GM13976 (cell line): Measurements from ENCODE around the gene PLEKHO1.

ENCODE experiments used
- DNase-seq: peaks from one replicate; pipeline ENCODE4 v3.0.0; 2012; ENCODE audit warnings: low spot score
- CTCF ChIP-seq: IDR thresholded peaks from 2 replicates; pipeline ENCODE4 v1.5.1; 2012; ENCODE audit warnings: borderline replicate concordance, mild to moderate bottlenecking; ENCODE audit not compliant: insufficient read depth; ENCODE audit errors: extremely low read depth, missing control alignments, control extremely low read depth
- in situ Hi-C: fragments of 300-500 bp; cut with MboI; formaldehyde crosslinking; loops from one replicate; pipeline ENCODE4 v1.12.0; 2022; ENCODE audit warnings: low sequenced_read_pairs, mixed read lengths, inconsistent platforms; ENCODE audit not compliant: unreplicated experiment

PLEKHO1 gene

GRCh38 chr1:150161747-150162581 is 12.2 kb downstream of the PLEKHO1 start:
- in situ Hi-C loops, result loop anchor here (25.0 kb wide), 1 partner anchor 200 kb away; no protein-coding TSS in a partner anchor
- DNase-seq, result no peak
- TF ChIP-seq CTCF, result peak; percentile 51

- DNase-seq, result no peak
- in situ Hi-C loops, result loop anchor here (25.0 kb wide), 1 partner anchor 200 kb away; no protein-coding TSS in a partner anchor
- no peak for TF ChIP-seq CTCF
These were observed 12.8 kb downstream of the PLEKHO1 start for GRCh38 chr1:150162582-150162861.

- no peak for TF ChIP-seq CTCF
- peak; percentile 77 for DNase-seq
- in situ Hi-C loops, result loop anchor here (25.0 kb wide), 1 partner anchor 201 kb away; no protein-coding TSS in a partner anchor
These were observed 13.4 kb downstream of the PLEKHO1 start for GRCh38 chr1:150162862-150163706.

- in situ Hi-C loops, result loop anchor here (25.0 kb wide), 1 partner anchor 202 kb away; no protein-coding TSS in a partner anchor
- no peak for TF ChIP-seq CTCF
- no peak for DNase-seq
These were observed 14.5 kb downstream of the PLEKHO1 start for GRCh38 chr1:150164224-150164623.

- DNase-seq, result no peak
- in situ Hi-C loops, result loop anchor here (25.0 kb wide), 1 partner anchor 202 kb away; no protein-coding TSS in a partner anchor
- TF ChIP-seq CTCF, result no peak
These were observed 15.1 kb downstream of the PLEKHO1 start for GRCh38 chr1:150164779-150165178.
